GM18499 (cell line): ENCODE data around the gene HIRIP3.
"Not testable (repeated sequence)": the region's sequence is repeated elsewhere in the genome, so short reads cannot be mapped to it uniquely, and the experiment has no call there.

Source experiments
- ATAC-seq: cut with Tn5 transposase; IDR thresholded peaks from one replicate; pipeline ENCODE4 v1.9.1; 2021; ENCODE audit warnings: moderate number of reproducible peaks; ENCODE audit not compliant: insufficient read depth, unreplicated experiment

Gene HIRIP3

GRCh38 chr16:29963021-29963743, 32.2 kb downstream of the HIRIP3 start:
- ATAC-seq = no peak

- ATAC-seq = no peak
These were observed 32.9 kb downstream of the HIRIP3 start for GRCh38 chr16:29962344-29962994.

DNA sequence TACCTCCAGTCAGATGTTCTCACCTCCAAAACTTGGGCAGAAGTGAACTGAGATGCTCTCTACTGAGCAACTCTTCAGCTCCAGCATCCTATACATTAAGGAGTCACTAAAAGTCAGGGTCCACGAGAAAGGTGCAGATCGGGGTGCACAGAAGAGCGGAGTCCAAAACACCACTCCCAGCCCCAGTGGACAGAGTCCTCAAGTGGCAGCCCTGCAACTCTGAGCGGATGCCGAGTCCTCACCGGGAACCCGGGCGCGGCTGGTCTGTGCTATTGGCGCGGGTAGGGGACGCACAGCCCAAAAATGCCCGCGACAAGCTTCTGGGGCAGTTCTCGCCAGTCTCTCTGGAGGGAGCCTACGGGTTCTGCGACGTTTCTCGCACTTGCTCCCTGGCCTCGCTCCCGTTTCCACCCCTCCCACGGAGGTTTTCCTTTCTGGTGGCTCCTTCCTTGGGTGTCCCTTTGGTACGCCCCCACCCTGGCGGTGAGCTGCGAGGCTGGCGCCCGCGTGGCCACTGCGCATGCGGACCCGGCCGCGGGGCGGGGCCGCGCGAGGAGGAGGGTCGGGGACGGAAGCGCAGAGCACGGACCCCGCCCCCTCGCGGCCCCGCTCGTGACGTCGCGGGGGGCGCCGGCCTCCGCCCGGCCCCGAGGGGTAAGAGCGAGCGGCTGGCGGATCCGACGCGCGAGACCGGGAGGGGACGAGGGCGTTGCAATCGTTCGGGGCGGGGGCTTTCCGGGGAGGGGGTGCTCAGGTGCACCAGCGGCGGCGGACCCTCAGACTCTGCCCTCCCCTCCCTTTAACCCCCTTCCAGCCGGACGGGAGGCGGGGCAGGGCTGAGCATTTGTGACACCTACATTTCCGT, 33.7 kb downstream of the HIRIP3 start, which contains the start of gene TMEM219:
Gene TMEM219 (plus strand): TSS at position 601 of the 865 bp plus-strand sequence. CDS start 1,065 bp downstream, outside the sequence.
- ATAC-seq = no peak

GRCh38 chr16:29961127-29961478, 34.3 kb downstream of the HIRIP3 start:
- ATAC-seq = no peak

DNA sequence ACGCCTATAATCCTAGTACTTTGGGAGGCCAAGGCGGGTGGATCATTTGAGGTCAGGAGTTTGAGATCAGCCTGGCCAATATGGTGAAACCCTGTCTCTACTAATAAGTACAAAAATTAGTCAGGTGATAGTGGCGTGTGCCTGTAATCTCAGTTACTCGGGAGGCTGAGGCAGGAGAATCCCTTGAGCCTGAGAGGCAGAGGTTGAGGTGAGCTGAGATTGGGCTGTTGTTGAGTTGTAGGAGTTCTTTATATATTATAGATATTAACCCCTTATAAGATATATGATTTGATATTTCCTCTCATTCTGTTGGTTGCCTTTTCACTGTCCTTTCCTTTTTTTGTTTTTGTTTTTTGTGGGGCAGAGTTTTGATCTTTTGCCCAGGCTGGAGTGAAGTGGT, 35.6 kb downstream of the HIRIP3 start:
- not testable (repeated sequence) for ATAC-seq

DNA sequence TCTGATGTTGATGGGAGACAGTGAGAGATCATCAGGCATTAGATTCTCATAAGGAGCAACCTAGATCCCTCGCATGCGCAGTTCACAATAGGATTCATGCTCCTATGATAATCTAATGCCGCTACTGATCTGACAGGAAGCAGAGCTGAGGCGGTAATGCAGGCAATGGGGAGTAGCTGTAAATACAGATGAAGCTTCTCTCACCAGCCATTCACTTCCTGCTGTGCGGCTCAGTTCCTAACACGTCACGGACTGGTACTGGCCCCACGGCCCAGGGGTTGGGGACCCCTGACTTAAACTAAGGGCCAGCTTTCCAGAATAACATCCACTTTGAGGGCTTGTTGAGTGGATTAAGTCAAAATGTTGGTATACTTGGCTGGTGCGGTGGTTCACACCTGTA, 36.1 kb downstream of the HIRIP3 start:
- no peak for ATAC-seq

DNA sequence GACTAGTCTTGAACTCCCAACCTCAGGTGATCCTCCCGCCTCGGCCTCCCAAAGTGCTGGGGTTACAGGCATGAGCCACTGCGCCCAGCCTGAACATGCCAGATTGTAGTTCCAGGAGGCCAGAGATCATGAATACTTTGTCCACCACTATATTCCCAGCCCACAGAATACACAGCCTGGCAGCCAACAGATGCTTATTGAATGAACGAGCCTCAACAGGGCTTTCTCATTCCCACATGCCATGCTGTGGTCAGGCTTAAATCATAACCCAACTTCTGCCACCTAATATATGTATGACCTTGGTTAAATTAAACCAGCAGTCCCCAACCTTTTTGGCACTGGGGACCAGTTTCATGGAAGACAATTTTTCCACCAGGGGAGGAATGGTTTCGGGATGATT, 36.7 kb downstream of the HIRIP3 start:
- ATAC-seq = no peak

DNA sequence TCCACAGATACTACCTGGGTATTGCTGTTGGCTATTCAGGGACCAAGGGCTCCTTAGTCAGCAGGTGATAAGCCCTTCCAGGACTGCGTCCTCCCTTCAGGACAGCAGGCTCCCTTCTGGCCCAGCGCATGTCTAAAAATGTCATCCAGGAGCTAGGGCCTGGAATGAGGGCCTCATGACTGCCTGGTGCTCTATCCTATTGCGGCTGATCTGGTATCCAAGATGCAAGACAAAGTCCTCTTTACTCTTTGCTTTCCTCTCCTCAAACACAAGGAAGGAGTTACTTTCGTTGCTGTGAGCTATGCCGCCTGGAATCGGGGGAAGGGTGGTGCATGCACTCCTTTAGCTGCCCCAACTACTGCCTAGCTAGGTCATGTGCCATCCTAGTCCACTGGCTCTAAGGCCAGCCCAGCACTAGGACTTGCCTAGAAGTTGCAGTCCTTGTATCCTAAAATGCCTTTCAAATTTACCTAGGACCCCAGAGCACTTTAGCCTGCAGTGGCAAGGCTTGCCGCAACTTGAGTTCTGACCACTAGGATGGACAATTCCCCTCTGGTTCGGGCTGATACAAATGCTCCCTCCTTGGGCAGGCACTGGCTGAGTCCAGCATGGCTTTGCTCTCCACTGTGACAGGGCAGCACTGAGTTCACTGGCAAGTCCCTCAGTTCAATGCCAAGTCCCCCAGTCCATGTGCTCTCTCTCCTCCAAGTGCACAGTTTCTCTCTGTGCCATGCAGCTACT, 43.6 kb downstream of the HIRIP3 start:
- ATAC-seq = no peak

- ATAC-seq = no peak
These were observed 44.5 kb downstream of the HIRIP3 start for GRCh38 chr16:29950806-29951461.

- no peak for ATAC-seq
These were observed 47.5 kb downstream of the HIRIP3 start for GRCh38 chr16:29947897-29948296.

DNA sequence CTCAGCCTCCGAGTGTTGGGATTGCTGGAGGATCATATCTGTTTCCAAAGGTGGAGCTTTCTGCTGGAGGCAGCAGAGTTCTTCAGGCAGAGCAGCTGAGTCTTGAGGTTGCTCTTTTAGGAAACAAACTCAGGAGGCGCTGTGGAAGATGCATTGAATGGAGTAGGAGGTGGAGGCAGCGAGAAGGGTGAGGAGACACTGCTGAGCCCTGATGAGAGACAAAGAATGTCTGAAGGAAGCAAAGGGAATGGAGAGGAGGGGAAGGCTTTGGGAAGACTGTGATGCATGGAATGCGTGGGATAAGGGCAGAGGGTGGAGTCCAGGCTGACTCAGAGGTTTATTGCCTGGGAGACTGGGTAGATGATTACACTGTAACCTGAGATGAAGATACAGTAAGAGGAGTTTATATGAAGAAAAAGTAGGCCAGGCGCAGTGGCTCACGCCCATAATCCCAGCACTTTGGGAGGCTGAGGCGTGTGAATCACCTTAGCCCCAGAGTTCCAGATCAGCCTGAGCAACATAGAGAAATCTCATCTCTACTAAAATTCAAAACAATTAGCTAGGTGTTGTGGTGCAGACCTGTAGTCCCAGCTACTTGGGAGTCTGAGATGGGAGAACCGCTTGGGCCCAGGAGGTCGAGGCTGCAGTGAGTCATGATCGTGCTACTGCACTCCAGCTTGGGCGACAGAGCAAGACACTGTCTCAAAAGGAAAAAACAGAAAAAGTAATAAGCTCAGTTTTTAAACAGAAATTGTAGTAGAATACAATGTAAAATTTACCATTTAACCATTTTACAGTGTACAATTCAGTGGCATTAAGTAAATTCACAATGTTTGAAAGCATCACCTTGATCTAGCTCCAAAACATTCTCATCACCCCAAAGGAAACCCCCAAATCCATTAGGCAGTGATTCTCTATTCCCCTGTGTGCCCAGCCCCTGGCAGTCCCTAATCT, 51.3 kb downstream of the HIRIP3 start:
- no peak for ATAC-seq
